GM12865 (cell line): ENCODE results near the gene RFX2.
A peak's percentile ranks its signal among the peaks of the same experiment; 100 is the strongest.
"Not testable (repeated sequence)": the region's sequence is repeated elsewhere in the genome, so short reads cannot be mapped to it uniquely, and the experiment has no call there.

Experiments
- DNase-seq: peaks from one replicate; pipeline ENCODE4 v3.0.0; 2010; ENCODE audit warnings: low read depth
- H3K4me3 ChIP-seq: 2 replicates; pipeline ENCODE4 v1.5.1; 2011; ENCODE audit warnings: mild to moderate bottlenecking, low read depth, low read length, control low read depth
- TF ChIP-seq, protein P1 (sequence below): IDR thresholded peaks from 2 replicates; pipeline ENCODE4 v1.5.1; 2011; ENCODE audit warnings: low read length, control low read depth, low read depth, inconsistent platforms; ENCODE audit not compliant: insufficient read depth; ENCODE audit errors: missing control alignments

Gene RFX2

DNA sequence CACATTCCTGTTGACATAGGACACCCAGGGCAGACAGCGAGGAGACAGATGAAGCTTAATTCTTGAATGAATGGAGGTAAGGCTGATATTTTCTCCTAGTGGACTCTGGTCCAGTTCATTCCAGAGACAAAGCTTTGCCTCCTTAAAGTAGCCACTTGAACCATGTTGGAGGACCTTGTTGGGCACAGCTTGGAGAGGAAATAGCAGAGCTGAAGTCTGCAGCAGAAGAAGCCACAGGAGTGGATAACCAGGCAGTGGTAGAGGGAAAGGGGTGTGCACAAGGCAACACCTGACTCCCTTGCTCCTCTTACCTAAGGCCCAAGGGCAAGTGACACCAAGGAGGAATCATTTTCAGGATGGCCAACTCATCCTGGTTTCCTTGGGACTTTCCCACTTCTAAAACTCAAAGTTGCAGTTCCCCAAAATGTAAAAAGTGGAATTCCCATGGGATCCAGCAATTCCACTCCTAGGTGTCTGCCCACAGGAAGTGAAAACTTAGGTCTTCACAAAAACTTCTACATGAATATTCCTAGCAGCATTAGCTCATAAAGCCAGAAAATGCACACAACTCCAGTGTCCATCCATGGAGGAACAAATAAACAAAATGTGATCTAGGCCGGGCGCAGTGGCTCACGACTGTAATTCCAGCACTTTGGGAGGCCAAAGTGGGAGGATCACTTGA, 6.6 kb upstream of the RFX2 start:
- DNase-seq: no peak
- no peak overlapping the region for H3K4me3 ChIP-seq
- TF ChIP-seq, protein P1, sequence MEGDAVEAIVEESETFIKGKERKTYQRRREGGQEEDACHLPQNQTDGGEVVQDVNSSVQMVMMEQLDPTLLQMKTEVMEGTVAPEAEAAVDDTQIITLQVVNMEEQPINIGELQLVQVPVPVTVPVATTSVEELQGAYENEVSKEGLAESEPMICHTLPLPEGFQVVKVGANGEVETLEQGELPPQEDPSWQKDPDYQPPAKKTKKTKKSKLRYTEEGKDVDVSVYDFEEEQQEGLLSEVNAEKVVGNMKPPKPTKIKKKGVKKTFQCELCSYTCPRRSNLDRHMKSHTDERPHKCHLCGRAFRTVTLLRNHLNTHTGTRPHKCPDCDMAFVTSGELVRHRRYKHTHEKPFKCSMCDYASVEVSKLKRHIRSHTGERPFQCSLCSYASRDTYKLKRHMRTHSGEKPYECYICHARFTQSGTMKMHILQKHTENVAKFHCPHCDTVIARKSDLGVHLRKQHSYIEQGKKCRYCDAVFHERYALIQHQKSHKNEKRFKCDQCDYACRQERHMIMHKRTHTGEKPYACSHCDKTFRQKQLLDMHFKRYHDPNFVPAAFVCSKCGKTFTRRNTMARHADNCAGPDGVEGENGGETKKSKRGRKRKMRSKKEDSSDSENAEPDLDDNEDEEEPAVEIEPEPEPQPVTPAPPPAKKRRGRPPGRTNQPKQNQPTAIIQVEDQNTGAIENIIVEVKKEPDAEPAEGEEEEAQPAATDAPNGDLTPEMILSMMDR: no peak

DNA sequence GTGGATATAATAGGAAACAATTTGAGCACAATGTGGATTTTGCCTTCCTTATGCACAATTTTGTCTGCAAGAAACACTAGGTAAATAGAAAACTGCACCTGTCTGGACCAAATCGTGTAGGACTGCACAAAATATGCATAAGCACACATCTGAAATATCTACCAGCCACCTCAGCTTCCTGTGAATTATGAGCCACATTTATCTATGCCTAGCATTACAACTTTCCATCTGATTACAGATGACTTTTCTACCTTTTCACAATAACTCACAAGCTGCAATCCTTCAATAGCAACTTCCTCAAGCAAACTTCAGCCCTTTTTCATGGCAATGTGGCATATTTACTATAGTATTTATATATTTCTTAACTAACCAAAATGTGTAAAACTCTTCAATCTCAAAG, 5.7 kb upstream of the RFX2 start:
- DNase-seq: no peak
- H3K4me3 ChIP-seq: no peak overlapping the region
- TF ChIP-seq, protein P1: no peak

DNA sequence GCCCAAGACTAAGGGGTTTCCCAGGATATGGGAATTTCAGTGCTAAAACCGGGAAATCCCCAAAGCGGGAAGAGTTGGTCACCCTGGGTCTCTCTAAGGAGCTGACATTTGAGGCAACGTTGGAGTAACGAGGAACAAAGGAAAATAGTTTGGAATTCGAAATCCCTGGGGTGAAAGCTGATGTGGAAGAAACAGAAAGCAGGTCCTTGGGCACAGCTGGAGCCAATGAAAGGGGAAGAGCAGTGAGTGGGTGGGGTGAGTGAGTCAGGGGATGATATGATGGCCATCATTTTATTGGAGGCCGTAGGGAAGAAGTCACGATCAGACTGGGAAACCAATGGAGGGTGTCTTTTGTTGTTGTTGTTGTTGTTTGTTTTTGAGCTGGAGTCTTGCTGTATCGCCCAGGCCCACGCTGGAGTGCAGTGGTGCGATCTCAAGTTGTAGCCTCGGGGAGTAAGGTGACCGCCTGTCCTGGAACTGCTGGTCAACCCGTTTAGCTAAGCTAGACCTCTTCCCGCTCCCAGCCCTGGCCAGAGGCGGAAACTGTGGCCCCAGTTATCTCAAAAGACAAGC, 3.4 kb upstream of the RFX2 start:
- TF ChIP-seq, protein P1: no peak

DNA sequence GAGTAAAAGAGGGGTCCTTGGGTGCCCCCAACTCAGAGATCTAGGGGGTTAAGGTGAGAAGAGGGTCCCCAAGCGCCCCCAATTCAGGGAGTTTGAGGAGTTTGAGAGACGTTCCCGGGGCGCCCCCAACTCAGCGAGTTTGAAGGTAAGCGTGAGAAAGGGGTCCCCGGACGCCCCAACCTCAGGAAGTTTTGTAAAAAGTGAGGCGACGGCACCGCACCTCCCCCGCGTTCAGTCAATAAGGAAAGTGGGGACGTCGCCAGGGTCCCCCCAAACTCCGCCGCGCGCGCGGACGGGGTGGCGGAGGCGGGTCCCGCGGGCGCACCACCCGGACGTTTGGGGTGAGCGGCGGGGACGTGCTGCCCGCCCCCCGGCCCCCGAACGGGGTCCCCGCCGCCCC, 353 bp downstream of the RFX2 start:
- DNase-seq: no peak
- peak overlapping the region; percentile 52 for H3K4me3 ChIP-seq
- TF ChIP-seq, protein P1: no peak

More for the DNA sequence above, 3.4 kb upstream of the RFX2 start:
- H3K4me3 ChIP-seq: no peak overlapping the region
- DNase-seq: no peak

DNA sequence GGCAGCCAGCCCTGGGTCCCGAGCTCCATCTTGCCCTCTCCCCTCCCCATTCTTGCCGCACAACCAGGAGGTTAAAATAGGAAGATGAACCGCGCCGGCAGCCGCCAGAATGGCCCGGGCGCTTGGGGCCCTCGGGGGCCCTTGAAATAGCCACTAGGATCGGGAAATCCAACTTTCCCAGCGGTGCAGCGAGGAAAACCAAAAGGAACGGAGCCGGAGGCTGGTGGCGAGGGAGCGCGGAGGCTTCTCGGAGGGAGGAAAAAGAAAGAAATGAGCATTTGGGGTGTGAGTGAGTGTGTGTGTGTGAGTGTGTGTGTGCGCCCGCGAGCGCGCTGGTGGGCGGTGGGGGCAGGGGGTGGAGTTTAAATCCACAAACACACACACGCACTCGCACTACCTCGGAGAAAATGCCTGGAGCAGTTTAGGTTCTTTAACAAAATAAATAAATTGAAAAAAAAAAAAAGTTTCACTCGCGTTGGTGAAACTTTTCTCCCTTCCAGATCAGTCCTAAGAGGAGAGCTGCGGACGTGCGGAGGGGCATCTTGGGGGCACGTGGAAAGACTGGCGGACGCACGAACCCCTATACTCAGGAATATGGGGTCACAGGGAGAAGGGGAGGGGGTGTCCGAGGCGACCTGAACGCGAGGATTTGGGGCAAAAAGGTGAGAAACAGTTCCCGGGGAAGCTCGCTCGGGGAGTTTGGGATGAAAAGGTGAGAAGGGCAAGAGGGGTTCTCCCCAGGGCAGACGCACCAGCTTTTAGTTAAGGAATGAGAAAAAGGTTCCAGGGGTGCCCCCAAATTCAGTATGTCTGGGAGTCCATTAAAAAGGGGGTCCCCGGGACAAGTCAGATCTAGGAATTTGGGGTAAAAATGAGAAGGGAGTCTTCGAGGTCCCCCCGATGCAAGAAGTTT, 1.3 kb downstream of the RFX2 start:
- peak; percentile 25 for DNase-seq
- peak overlapping the region; percentile 52 for H3K4me3 ChIP-seq
- TF ChIP-seq, protein P1: no peak

DNA sequence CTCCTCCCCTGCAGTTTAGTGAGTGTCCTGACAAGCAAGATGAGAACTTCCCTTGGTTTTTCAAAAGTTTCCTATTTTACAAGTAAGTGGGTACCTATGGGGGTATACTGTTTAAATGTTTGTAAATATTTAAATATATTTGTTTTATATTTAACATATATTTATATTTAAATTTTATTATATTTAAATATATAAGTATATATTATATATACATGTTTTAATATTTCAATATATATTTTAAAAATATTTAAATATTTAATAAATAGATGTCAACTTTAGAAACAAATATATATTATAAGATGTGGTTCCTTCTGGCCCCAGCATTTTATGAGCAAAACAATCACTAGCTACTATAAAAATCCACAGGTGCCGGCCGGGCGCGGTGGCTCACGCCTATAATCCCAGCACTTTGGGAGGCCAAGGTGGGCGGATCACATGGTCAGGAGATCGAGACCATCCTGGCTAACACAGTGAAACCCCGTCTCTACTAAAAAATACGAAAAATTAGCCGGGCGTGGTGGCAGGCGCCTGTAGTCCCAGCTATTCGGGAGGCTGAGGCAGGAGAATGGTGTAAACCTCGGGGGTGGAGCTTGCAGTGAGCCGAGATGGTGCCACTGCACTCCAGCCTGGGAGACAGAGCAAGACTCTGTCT, 3.5 kb downstream of the RFX2 start:
- not testable (repeated sequence) for H3K4me3 ChIP-seq, DNase-seq

DNA sequence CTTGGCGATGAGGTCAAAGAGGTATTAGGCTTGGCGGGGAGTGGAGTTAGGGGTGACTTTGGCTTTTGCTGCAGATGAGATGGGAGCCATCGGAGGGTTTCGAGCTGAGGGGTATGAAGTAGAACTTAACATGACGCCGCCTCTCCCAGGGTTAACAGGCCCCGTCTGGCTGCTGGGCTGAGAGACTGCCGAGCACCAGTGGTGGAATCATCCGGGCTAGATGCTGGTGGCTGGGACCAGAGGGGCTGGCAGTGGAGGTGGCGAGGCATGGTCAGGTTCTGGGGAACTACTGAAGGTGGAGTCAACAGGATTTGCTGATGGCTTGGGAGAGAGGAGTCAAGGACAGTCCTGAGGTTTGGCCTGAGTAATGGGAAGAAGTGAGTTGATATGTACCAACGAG, 4.9 kb downstream of the RFX2 start:
- no peak overlapping the region for H3K4me3 ChIP-seq
- no peak for DNase-seq
- TF ChIP-seq, protein P1: no peak
